Measurements from ENCODE around the gene SSBP2. TPM values are rescaled to one million over a fixed set of nuclear protein-coding genes. Genes with fewer than 3 reads are reported as not detected.
"Not testable (repeated sequence)": the region's sequence is repeated elsewhere in the genome, so short reads cannot be mapped to it uniquely, and the experiment has no call there.

SSBP2 gene
- total RNA-seq, 1 experiment from 2014 or later, result 30.0 TPM

- H3K9me3 ChIP-seq (replicated peaks), result no peaks in the 10 kb centered on the region
- no peak for DNase-seq
- H3K36me3 ChIP-seq, result no peaks in the 10 kb centered on the region
- no peak overlapping the region for H3K27ac ChIP-seq
- no peaks in the 10 kb centered on the region for H3K27me3 ChIP-seq
- H3K4me1 ChIP-seq, result peaks cover 4% of the 10 kb centered on the region; the same call in 1 of the 2 replicates
- no peak overlapping the region for H3K4me3 ChIP-seq
Measured at GRCh38 chr5:81513982-81514381, 236.9 kb downstream of the SSBP2 start.

GRCh38 chr5:81513473-81513872 is 237.4 kb downstream of the SSBP2 start:
- H3K4me1 ChIP-seq, result no peaks in the 10 kb centered on the region
- no peaks in the 10 kb centered on the region for H3K9me3 ChIP-seq (replicated peaks)
- no peak overlapping the region for H3K4me3 ChIP-seq
- no peak overlapping the region for H3K27ac ChIP-seq
- H3K27me3 ChIP-seq, result no peaks in the 10 kb centered on the region
- DNase-seq, result no peak
- H3K36me3 ChIP-seq, result no peaks in the 10 kb centered on the region

GRCh38 chr5:81506900-81507588 is 243.9 kb downstream of the SSBP2 start:
- H3K4me3 ChIP-seq, result no peak overlapping the region
- peaks cover 5% of the 10 kb centered on the region for H3K4me1 ChIP-seq
- no peaks in the 10 kb centered on the region for H3K27me3 ChIP-seq
- DNase-seq, result peak; percentile 57 to 85
- no peaks in the 10 kb centered on the region for H3K36me3 ChIP-seq
- H3K9me3 ChIP-seq (replicated peaks), result no peaks in the 10 kb centered on the region
- H3K27ac ChIP-seq, result no peak overlapping the region

GRCh38 chr5:81506378-81506777 is 244.5 kb downstream of the SSBP2 start:
- Histone ChIP-seq H3K9me3 (replicated peaks) (no peaks in the 10 kb centered on the region), H3K27ac (no peak overlapping the region), H3K4me1 (peaks cover 5% of the 10 kb centered on the region), H3K27me3 (no peaks in the 10 kb centered on the region), H3K36me3 (no peaks in the 10 kb centered on the region), H3K4me3 (no peak overlapping the region)
- DNase-seq, result no peak

GRCh38 chr5:81505672-81506071 is 245.2 kb downstream of the SSBP2 start:
- H3K27ac ChIP-seq, result no peak overlapping the region
- H3K4me3 ChIP-seq, result no peak overlapping the region
- peaks cover 5% of the 10 kb centered on the region for H3K4me1 ChIP-seq
- no peak for DNase-seq
- no peaks in the 10 kb centered on the region for H3K27me3 ChIP-seq
- no peaks in the 10 kb centered on the region for H3K36me3 ChIP-seq
- H3K9me3 ChIP-seq (replicated peaks), result no peaks in the 10 kb centered on the region

- not testable (repeated sequence) for H3K4me3 ChIP-seq; H3K9me3 ChIP-seq (replicated peaks); H3K27ac ChIP-seq; H3K4me1 ChIP-seq; DNase-seq; H3K36me3 ChIP-seq; H3K27me3 ChIP-seq
Measured at GRCh38 chr5:81503602-81504001, 247.3 kb downstream of the SSBP2 start.

- Histone ChIP-seq H3K4me1 (no peaks in the 10 kb centered on the region), H3K27ac (no peak overlapping the region), H3K9me3 (replicated peaks) (no peaks in the 10 kb centered on the region; the same call in 1 of the 2 replicates), H3K27me3 (no peaks in the 10 kb centered on the region), H3K36me3 (no peaks in the 10 kb centered on the region), H3K4me3 (no peak overlapping the region)
- no peak for DNase-seq
Measured at GRCh38 chr5:81495286-81495685, 255.6 kb downstream of the SSBP2 start.

GRCh38 chr5:81488862-81489261 is 262.0 kb downstream of the SSBP2 start:
- no peaks in the 10 kb centered on the region for H3K4me1 ChIP-seq
- no peaks in the 10 kb centered on the region for H3K36me3 ChIP-seq
- no peaks in the 10 kb centered on the region; the same call in 1 of the 2 replicates for H3K9me3 ChIP-seq (replicated peaks)
- DNase-seq, result no peak
- no peak overlapping the region for H3K4me3 ChIP-seq
- no peak overlapping the region for H3K27ac ChIP-seq
- H3K27me3 ChIP-seq, result no peaks in the 10 kb centered on the region

- no peak for DNase-seq
- H3K4me1 ChIP-seq, result no peaks in the 10 kb centered on the region
Measured at GRCh38 chr5:81486711-81487110, 264.2 kb downstream of the SSBP2 start.

GRCh38 chr5:81482595-81482994 is 268.3 kb downstream of the SSBP2 start:
- H3K9me3 ChIP-seq (replicated peaks), result no peaks in the 10 kb centered on the region
- H3K27me3 ChIP-seq, result no peaks in the 10 kb centered on the region
- no peaks in the 10 kb centered on the region for H3K4me1 ChIP-seq
- DNase-seq, result no peak
- no peak overlapping the region for H3K27ac ChIP-seq
- no peak overlapping the region for H3K4me3 ChIP-seq
- no peaks in the 10 kb centered on the region for H3K36me3 ChIP-seq

More at GRCh38 chr5:81486711-81487110, 264.2 kb downstream of the SSBP2 start:
- Histone ChIP-seq H3K36me3 (no peaks in the 10 kb centered on the region), H3K27me3 (no peaks in the 10 kb centered on the region), H3K27ac (no peak overlapping the region), H3K9me3 (replicated peaks) (no peaks in the 10 kb centered on the region; the same call in 1 of the 2 replicates), H3K4me3 (no peak overlapping the region)

- not testable (repeated sequence) for H3K9me3 ChIP-seq (replicated peaks); H3K27me3 ChIP-seq; H3K27ac ChIP-seq; DNase-seq; H3K4me3 ChIP-seq; H3K36me3 ChIP-seq; H3K4me1 ChIP-seq
Measured at GRCh38 chr5:81473395-81473794, 277.5 kb downstream of the SSBP2 start.

- no peak for DNase-seq
- no peaks in the 10 kb centered on the region for H3K4me1 ChIP-seq
- no peak overlapping the region for H3K27ac ChIP-seq
- H3K27me3 ChIP-seq, result no peaks in the 10 kb centered on the region
- no peaks in the 10 kb centered on the region; the same call in 1 of the 2 replicates for H3K9me3 ChIP-seq (replicated peaks)
- no peak overlapping the region for H3K4me3 ChIP-seq
- no peaks in the 10 kb centered on the region; the same call in none of the 2 replicates for H3K36me3 ChIP-seq
Measured at GRCh38 chr5:81469676-81470075, 281.2 kb downstream of the SSBP2 start.

- H3K9me3 ChIP-seq (replicated peaks), result peaks cover 4% of the 10 kb centered on the region; the same call in 1 of the 2 replicates
- no peak overlapping the region for H3K4me3 ChIP-seq
- H3K27me3 ChIP-seq, result no peaks in the 10 kb centered on the region
- H3K4me1 ChIP-seq, result no peaks in the 10 kb centered on the region
- H3K36me3 ChIP-seq, result peaks cover 5% of the 10 kb centered on the region; the same call in 1 of the 2 replicates
- H3K27ac ChIP-seq, result no peak overlapping the region
- DNase-seq, result no peak
Measured at GRCh38 chr5:81450940-81451339, 300.0 kb downstream of the SSBP2 start.

GRCh38 chr5:81435023-81435422 is 315.9 kb downstream of the SSBP2 start:
- no peaks in the 10 kb centered on the region for H3K27me3 ChIP-seq
- no peak overlapping the region for H3K27ac ChIP-seq
- DNase-seq, result no peak
- peaks cover 3% of the 10 kb centered on the region; the same call in 1 of the 2 replicates for H3K36me3 ChIP-seq
- H3K4me3 ChIP-seq, result no peak overlapping the region
- no peaks in the 10 kb centered on the region for H3K9me3 ChIP-seq (replicated peaks)
- no peaks in the 10 kb centered on the region for H3K4me1 ChIP-seq

GRCh38 chr5:81429985-81430384 is 320.9 kb downstream of the SSBP2 start:
- DNase-seq, result no peak
- Histone ChIP-seq H3K9me3 (replicated peaks) (no peaks in the 10 kb centered on the region), H3K4me1 (0 out of 2 replicates have a peak, but pooled peaks cover 7% of the 10 kb centered on the region), H3K4me3 (no peak overlapping the region), H3K27me3 (no peaks in the 10 kb centered on the region), H3K27ac (no peak overlapping the region), H3K36me3 (peaks cover 3% of the 10 kb centered on the region; the same call in 1 of the 2 replicates)

GRCh38 chr5:81429363-81429762 is 321.5 kb downstream of the SSBP2 start:
- no peak overlapping the region for H3K27ac ChIP-seq
- H3K4me3 ChIP-seq, result no peak overlapping the region
- H3K9me3 ChIP-seq (replicated peaks), result no peaks in the 10 kb centered on the region
- H3K4me1 ChIP-seq, result 0 out of 2 replicates have a peak, but pooled peaks cover 7% of the 10 kb centered on the region
- no peak for DNase-seq
- no peaks in the 10 kb centered on the region for H3K27me3 ChIP-seq
- peaks cover 3% of the 10 kb centered on the region; the same call in 1 of the 2 replicates for H3K36me3 ChIP-seq

Data from SJCRH30 (cell line).